ENCODE data around the gene POU6F1.

- TF ChIP-seq CTCF (IDR thresholded peaks at IDR 0.05), result no peak
- TF ChIP-seq POLR2AphosphoS5 (IDR thresholded peaks at IDR 0.05), result no peak
- TF ChIP-seq POLR2A (IDR thresholded peaks at IDR 0.05; ENCODE audit: low read depth), result no peak
- TF ChIP-seq EP300 (IDR thresholded peaks at IDR 0.05), result no peak
Measured at GRCh38 chr12:51183816-51184215, 34.0 kb downstream of the POU6F1 start.

Measured in esophagus muscularis mucosa (tissue), 4 donors.